Mononuclear cell (primary cell): ENCODE data around the gene IL20RA. TPM values are rescaled to one million over a fixed set of nuclear protein-coding genes. Genes with fewer than 3 reads are reported as not detected.

ENCODE experiments used
- H3K27me3 ChIP-seq: 2 replicates; pipeline ENCODE4 v1.6.0; 2011; ENCODE audit warnings: low read length, control low read depth; ENCODE audit not compliant: insufficient read depth
- H3K4me1 ChIP-seq: 2 replicates; pipeline ENCODE4 v1.5.1; 2011; ENCODE audit warnings: mild to moderate bottlenecking, low read length, control low read depth; ENCODE audit not compliant: insufficient read depth
- H3K4me3 ChIP-seq: 2 replicates; pipeline ENCODE4 v1.5.1; 2011; ENCODE audit warnings: mild to moderate bottlenecking, low read length, moderate library complexity
- H3K9me3 ChIP-seq: 2 replicates; pipeline ENCODE4 v1.5.1; 2011; ENCODE audit warnings: low read depth, mild to moderate bottlenecking, control low read depth, low read length
- total RNA-seq: library from RNA; depleted of rRNA; stranded (reverse); fragments of >200 nt; gene quantifications from one replicate; pipeline ENCODE4 v1.2.3, GENCODE V29; 2012

Gene IL20RA
- total RNA-seq, 1 donor, result 0.10 TPM

- H3K4me3 ChIP-seq, result no peak overlapping the region
- no peaks in the 10 kb centered on the region for H3K9me3 ChIP-seq
- peaks cover 4% of the 10 kb centered on the region for H3K4me1 ChIP-seq
- peaks cover 10% of the 10 kb centered on the region for H3K27me3 ChIP-seq
These were observed 85.3 kb downstream of the IL20RA start for GRCh38 chr6:136959471-136959891.

GRCh38 chr6:136958168-136958567, 86.6 kb downstream of the IL20RA start:
- no peak overlapping the region for H3K4me3 ChIP-seq
- H3K27me3 ChIP-seq, result peaks cover 10% of the 10 kb centered on the region
- no peaks in the 10 kb centered on the region for H3K9me3 ChIP-seq
- peaks cover 4% of the 10 kb centered on the region for H3K4me1 ChIP-seq

GRCh38 chr6:136956590-136957544, 87.9 kb downstream of the IL20RA start:
- Histone ChIP-seq H3K4me3 (no peak overlapping the region), H3K4me1 (peaks cover 4% of the 10 kb centered on the region), H3K27me3 (peaks cover 10% of the 10 kb centered on the region)

GRCh38 chr6:136955123-136955522, 89.6 kb downstream of the IL20RA start:
- H3K27me3 ChIP-seq, result peaks cover 10% of the 10 kb centered on the region
- H3K4me3 ChIP-seq, result no peak overlapping the region
- no peaks in the 10 kb centered on the region for H3K9me3 ChIP-seq
- peaks cover 4% of the 10 kb centered on the region for H3K4me1 ChIP-seq

More at GRCh38 chr6:136956590-136957544, 87.9 kb downstream of the IL20RA start:
- no peaks in the 10 kb centered on the region for H3K9me3 ChIP-seq

GRCh38 chr6:136952714-136953260, 92.0 kb downstream of the IL20RA start:
- H3K4me3 ChIP-seq, result no peak overlapping the region
- H3K27me3 ChIP-seq, result peaks cover 10% of the 10 kb centered on the region
- H3K9me3 ChIP-seq, result no peaks in the 10 kb centered on the region
- H3K4me1 ChIP-seq, result peaks cover 4% of the 10 kb centered on the region

- Histone ChIP-seq H3K4me1 (no peaks in the 10 kb centered on the region), H3K9me3 (no peaks in the 10 kb centered on the region), H3K27me3 (peaks cover 2% of the 10 kb centered on the region), H3K4me3 (no peak overlapping the region)
These were observed 94.2 kb downstream of the IL20RA start for GRCh38 chr6:136950436-136951126.

Other genes with a start within 250 kb of the IL20RA start
- 6.1 TPM for gene PEX7, start 222.4 kb downstream of the IL20RA start, total RNA-seq
- gene SLC35D3, start 122.7 kb downstream of the IL20RA start, total RNA-seq, result 0.52 TPM
- under 0.01 TPM for gene IL22RA2, start 128.7 kb upstream of the IL20RA start, total RNA-seq
- 162 TPM for gene IFNGR1, start 174.4 kb upstream of the IL20RA start, total RNA-seq